Right kidney (tissue), 1 donor: ENCODE data around the gene H3-3A.

Experiments
- DNase-seq: peaks from one replicate; pipeline ENCODE4 v3.0.0-alpha.2; 2016

Gene H3-3A

GRCh38 chr1:226048886-226049285 is 13.6 kb upstream of the H3-3A start:
- no peak for DNase-seq

GRCh38 chr1:226050133-226050532 is 12.4 kb upstream of the H3-3A start:
- DNase-seq, result no peak

- no peak for DNase-seq
These were observed 11.2 kb upstream of the H3-3A start for GRCh38 chr1:226051365-226051764.

- DNase-seq, result no peak
These were observed 10.5 kb upstream of the H3-3A start for GRCh38 chr1:226052061-226052460.

GRCh38 chr1:226054519-226055327 is 7.8 kb upstream of the H3-3A start:
- no peak for DNase-seq

- no peak for DNase-seq
These were observed 2.8 kb upstream of the H3-3A start for GRCh38 chr1:226059709-226060108.

GRCh38 chr1:226060427-226060826 is 2.1 kb upstream of the H3-3A start:
- DNase-seq, result no peak

- no peak for DNase-seq
These were observed 1.3 kb upstream of the H3-3A start for GRCh38 chr1:226061068-226061840.

- peak; percentile 98 for DNase-seq
These were observed 517 bp upstream of the H3-3A start for GRCh38 chr1:226061841-226062557.

GRCh38 chr1:226063224-226063976 is 884 bp downstream of the H3-3A start:
- peak; percentile 85 for DNase-seq

GRCh38 chr1:226063977-226064815 is 1.7 kb downstream of the H3-3A start:
- peak; percentile 42 for DNase-seq

GRCh38 chr1:226064816-226065248 is 2.3 kb downstream of the H3-3A start:
- DNase-seq, result peak; percentile 37

- no peak for DNase-seq
These were observed 4.0 kb downstream of the H3-3A start for GRCh38 chr1:226066415-226067078.

GRCh38 chr1:226069811-226070489 is 7.4 kb downstream of the H3-3A start:
- DNase-seq, result no peak

- DNase-seq, result no peak
These were observed 9.8 kb downstream of the H3-3A start for GRCh38 chr1:226072347-226072746.

GRCh38 chr1:226073184-226073950 is 10.9 kb downstream of the H3-3A start:
- DNase-seq, result no peak

GRCh38 chr1:226074046-226074445 is 11.5 kb downstream of the H3-3A start:
- no peak for DNase-seq

GRCh38 chr1:226076378-226076777 is 13.9 kb downstream of the H3-3A start:
- no peak for DNase-seq

- no peak for DNase-seq
These were observed 15.9 kb downstream of the H3-3A start for GRCh38 chr1:226078374-226078773.
